ENCODE results near the gene NAALADL2. TPM values are rescaled to one million over a fixed set of nuclear protein-coding genes. Genes with fewer than 3 reads are reported as not detected.

Gene NAALADL2
- total RNA-seq, 1 experiment from 2014 or later, result 1.6 TPM

DNA sequence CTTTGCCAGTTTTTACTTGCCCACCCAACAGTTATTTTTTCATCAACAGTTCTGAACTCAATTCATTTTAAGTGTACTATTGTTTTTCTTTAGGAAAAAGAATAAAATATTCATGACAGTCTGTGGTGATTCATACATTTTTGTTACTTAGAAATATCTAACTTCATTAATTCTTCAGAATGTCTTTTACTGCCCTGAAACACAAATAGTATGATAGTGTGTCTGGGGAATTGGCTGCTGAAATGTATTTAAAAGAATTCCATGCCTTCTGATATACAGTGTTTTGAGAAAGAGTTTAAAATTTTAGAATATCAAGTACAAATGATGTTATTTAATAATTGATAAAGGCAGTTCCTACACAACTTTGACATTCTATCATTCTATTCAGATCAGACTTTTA is 854.1 kb downstream of the NAALADL2 start:
- Histone ChIP-seq H2BK120ac (ENCODE audit: low read depth, low read length, poor library complexity, severe bottlenecking) (no peak overlapping the region), H2BK5ac (ENCODE audit: insufficient read length, low read length) (no peak overlapping the region), H2BK12ac (ENCODE audit: insufficient read length, low read depth, low read length) (no peak overlapping the region), H3K14ac (ENCODE audit: insufficient read depth, low read length) (no peak overlapping the region), H3K27ac (ENCODE audit: insufficient read length, low read depth, low read length) (no peak overlapping the region), H3K4me2 (ENCODE audit: insufficient read depth, insufficient read length, low read length) (no peak overlapping the region), H2AK5ac (ENCODE audit: insufficient read length, low read length) (no peak overlapping the region), H3K56ac (ENCODE audit: insufficient read length, low read depth, low read length) (no peak overlapping the region), H3K18ac (ENCODE audit: insufficient read length, low read depth, low read length) (no peak overlapping the region), H3K4me1 (ENCODE audit: insufficient read depth, low read length) (no peaks in the 10 kb centered on the region), H3K9me3 (ENCODE audit: control insufficient read depth, low read depth, low read length) (no peaks in the 10 kb centered on the region), H3K27me3 (ENCODE audit: insufficient read depth, low read length) (no peaks in the 10 kb centered on the region), H3K79me2 (ENCODE audit: insufficient read depth, low read length) (no peaks in the 10 kb centered on the region), H3K9ac (ENCODE audit: extremely low read depth, insufficient read length, low read length) (no peak overlapping the region), H3K23ac (ENCODE audit: insufficient read length, low read depth, low read length) (no peak overlapping the region), H3K4ac (ENCODE audit: low read depth, low read length) (no peak overlapping the region), H3K79me1 (ENCODE audit: insufficient read depth, low read depth, low read length, poor library complexity, severe bottlenecking) (no peaks in the 10 kb centered on the region), H4K5ac (ENCODE audit: insufficient read length, low read depth, low read length) (no peak overlapping the region), H4K20me1 (ENCODE audit: control insufficient read depth, insufficient read depth, insufficient read length) (no peaks in the 10 kb centered on the region), H3T11ph (ENCODE audit: low read length) (no peak overlapping the region), H2BK15ac (ENCODE audit: low read depth, low read length) (no peak overlapping the region), H2BK20ac (ENCODE audit: low read depth, low read length, poor library complexity, severe bottlenecking) (no peak overlapping the region), H4K91ac (ENCODE audit: insufficient read length, low read depth, low read length) (no peak overlapping the region), H2AFZ (ENCODE audit: low read length) (no peak overlapping the region), H4K8ac (replicated peaks; ENCODE audit: insufficient read length, low read depth, low read length) (no peak overlapping the region), H3K23me2 (ENCODE audit: insufficient read length, low read depth, low read length, poor library complexity, severe bottlenecking) (no peaks in the 10 kb centered on the region)
- no peak for DNase-seq
- Mint-ChIP-seq H3K4me3 (no peak overlapping the region), H3K27me3 (ENCODE audit: low read depth) (no peaks in the 10 kb centered on the region), H3K9me3 (no peaks in the 10 kb centered on the region; a peak in 1 of 5 replicates), H3K27ac (no peak overlapping the region), H3K36me3 (ENCODE audit: insufficient read depth in 1 of 3, low read depth in 3 of 3) (peaks cover 0 to 1% (median 0%) of the 10 kb centered on the region in 3 experiments; a peak in 1 of 7 replicates), H3K4me1 (no peaks in the 10 kb centered on the region)
- TF ChIP-seq, protein P1, sequence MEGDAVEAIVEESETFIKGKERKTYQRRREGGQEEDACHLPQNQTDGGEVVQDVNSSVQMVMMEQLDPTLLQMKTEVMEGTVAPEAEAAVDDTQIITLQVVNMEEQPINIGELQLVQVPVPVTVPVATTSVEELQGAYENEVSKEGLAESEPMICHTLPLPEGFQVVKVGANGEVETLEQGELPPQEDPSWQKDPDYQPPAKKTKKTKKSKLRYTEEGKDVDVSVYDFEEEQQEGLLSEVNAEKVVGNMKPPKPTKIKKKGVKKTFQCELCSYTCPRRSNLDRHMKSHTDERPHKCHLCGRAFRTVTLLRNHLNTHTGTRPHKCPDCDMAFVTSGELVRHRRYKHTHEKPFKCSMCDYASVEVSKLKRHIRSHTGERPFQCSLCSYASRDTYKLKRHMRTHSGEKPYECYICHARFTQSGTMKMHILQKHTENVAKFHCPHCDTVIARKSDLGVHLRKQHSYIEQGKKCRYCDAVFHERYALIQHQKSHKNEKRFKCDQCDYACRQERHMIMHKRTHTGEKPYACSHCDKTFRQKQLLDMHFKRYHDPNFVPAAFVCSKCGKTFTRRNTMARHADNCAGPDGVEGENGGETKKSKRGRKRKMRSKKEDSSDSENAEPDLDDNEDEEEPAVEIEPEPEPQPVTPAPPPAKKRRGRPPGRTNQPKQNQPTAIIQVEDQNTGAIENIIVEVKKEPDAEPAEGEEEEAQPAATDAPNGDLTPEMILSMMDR (conservative IDR thresholded peaks at IDR 0.05), result no peak

All from H9 (cell line).